ENCODE results near the gene ABR. TPM values are rescaled to one million over a fixed set of nuclear protein-coding genes. Genes with fewer than 3 reads are reported as not detected.

ABR gene
- polyA plus RNA-seq, 1 donor from 2014 or later = 34.5 TPM

- H3K9me2 ChIP-seq (ENCODE audit: insufficient read depth, low read length) = no peaks in the 10 kb centered on the region
- no peak overlapping the region for H3K4me2 ChIP-seq (ENCODE audit: low read length)
- H3F3A ChIP-seq (ENCODE audit: insufficient read depth, low read length, poor library complexity, severe bottlenecking) = no peaks in the 10 kb centered on the region
- no peak overlapping the region for H3K27ac ChIP-seq (ENCODE audit: low read length)
- H3K4me3 ChIP-seq (ENCODE audit: low read length) = no peak overlapping the region
- no peaks in the 10 kb centered on the region for H3K27me3 ChIP-seq (ENCODE audit: insufficient read depth, low read depth, low read length)
- H3K36me3 ChIP-seq (ENCODE audit: insufficient read depth, low read length) = no peaks in the 10 kb centered on the region
- no peaks in the 10 kb centered on the region for H4K20me1 ChIP-seq (ENCODE audit: insufficient read depth)
- TF ChIP-seq RAD21 (conservative IDR thresholded peaks at IDR 0.05) (no peak), TAF1 (IDR thresholded peaks at IDR 0.05; ENCODE audit: low read depth) (no peak), EZH2 (IDR thresholded peaks at IDR 0.05; ENCODE audit: borderline replicate concordance, insufficient read depth, low read length, poor library complexity, severe bottlenecking) (no peak), MXI1 (conservative IDR thresholded peaks at IDR 0.05; ENCODE audit: poor library complexity, severe bottlenecking) (no peak), REST (IDR thresholded peaks at IDR 0.05; ENCODE audit: borderline replicate concordance) (no peak), SMC3 (conservative IDR thresholded peaks at IDR 0.05; ENCODE audit: poor library complexity) (no peak), POLR2AphosphoS5 (IDR thresholded peaks at IDR 0.05) (no peak), EP300 (conservative IDR thresholded peaks at IDR 0.05; ENCODE audit: poor library complexity, severe bottlenecking) (no peak)
- TF ChIP-seq, protein P1, sequence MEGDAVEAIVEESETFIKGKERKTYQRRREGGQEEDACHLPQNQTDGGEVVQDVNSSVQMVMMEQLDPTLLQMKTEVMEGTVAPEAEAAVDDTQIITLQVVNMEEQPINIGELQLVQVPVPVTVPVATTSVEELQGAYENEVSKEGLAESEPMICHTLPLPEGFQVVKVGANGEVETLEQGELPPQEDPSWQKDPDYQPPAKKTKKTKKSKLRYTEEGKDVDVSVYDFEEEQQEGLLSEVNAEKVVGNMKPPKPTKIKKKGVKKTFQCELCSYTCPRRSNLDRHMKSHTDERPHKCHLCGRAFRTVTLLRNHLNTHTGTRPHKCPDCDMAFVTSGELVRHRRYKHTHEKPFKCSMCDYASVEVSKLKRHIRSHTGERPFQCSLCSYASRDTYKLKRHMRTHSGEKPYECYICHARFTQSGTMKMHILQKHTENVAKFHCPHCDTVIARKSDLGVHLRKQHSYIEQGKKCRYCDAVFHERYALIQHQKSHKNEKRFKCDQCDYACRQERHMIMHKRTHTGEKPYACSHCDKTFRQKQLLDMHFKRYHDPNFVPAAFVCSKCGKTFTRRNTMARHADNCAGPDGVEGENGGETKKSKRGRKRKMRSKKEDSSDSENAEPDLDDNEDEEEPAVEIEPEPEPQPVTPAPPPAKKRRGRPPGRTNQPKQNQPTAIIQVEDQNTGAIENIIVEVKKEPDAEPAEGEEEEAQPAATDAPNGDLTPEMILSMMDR (IDR thresholded peaks at IDR 0.05; ENCODE audit: poor library complexity, severe bottlenecking) = no peak
- no peak overlapping the region for H2AFZ ChIP-seq (ENCODE audit: low read depth, low read length)
- H3K9me3 ChIP-seq (ENCODE audit: low read length) = no peaks in the 10 kb centered on the region
- no peak overlapping the region for H3K9ac ChIP-seq (ENCODE audit: low read length)
- H3K79me2 ChIP-seq (replicated peaks; ENCODE audit: insufficient read depth, low read length) = peaks cover 39% of the 10 kb centered on the region
These were observed 220.9 kb downstream of the ABR start for GRCh38 chr17:958712-959451.

- H3K4me3 ChIP-seq (ENCODE audit: low read length) = no peak overlapping the region
- H3K79me2 ChIP-seq (replicated peaks; ENCODE audit: insufficient read depth, low read length) = peaks cover 39% of the 10 kb centered on the region
- H3K4me2 ChIP-seq (ENCODE audit: low read length) = no peak overlapping the region
- no peaks in the 10 kb centered on the region for H3K9me3 ChIP-seq (ENCODE audit: low read length)
- no peak overlapping the region for H3K9ac ChIP-seq (ENCODE audit: low read length)
- no peaks in the 10 kb centered on the region for H3K36me3 ChIP-seq (ENCODE audit: insufficient read depth, low read length)
- no peak overlapping the region for H2AFZ ChIP-seq (ENCODE audit: low read depth, low read length)
- no peak overlapping the region for H3K27ac ChIP-seq (ENCODE audit: low read length)
- no peaks in the 10 kb centered on the region for H4K20me1 ChIP-seq (ENCODE audit: insufficient read depth)
- H3K27me3 ChIP-seq (ENCODE audit: insufficient read depth, low read depth, low read length) = no peaks in the 10 kb centered on the region
- no peaks in the 10 kb centered on the region for H3K9me2 ChIP-seq (ENCODE audit: insufficient read depth, low read length)
- TF ChIP-seq EP300 (conservative IDR thresholded peaks at IDR 0.05; ENCODE audit: poor library complexity, severe bottlenecking) = no peak
- no peak for TF ChIP-seq REST (IDR thresholded peaks at IDR 0.05; ENCODE audit: borderline replicate concordance)
- no peak for TF ChIP-seq SMC3 (conservative IDR thresholded peaks at IDR 0.05; ENCODE audit: poor library complexity)
- no peak for TF ChIP-seq EZH2 (IDR thresholded peaks at IDR 0.05; ENCODE audit: borderline replicate concordance, insufficient read depth, low read length, poor library complexity, severe bottlenecking)
- no peak for TF ChIP-seq MXI1 (conservative IDR thresholded peaks at IDR 0.05; ENCODE audit: poor library complexity, severe bottlenecking)
- no peak for TF ChIP-seq RAD21 (conservative IDR thresholded peaks at IDR 0.05)
- TF ChIP-seq TAF1 (IDR thresholded peaks at IDR 0.05; ENCODE audit: low read depth) = no peak
- TF ChIP-seq, protein P1 (IDR thresholded peaks at IDR 0.05; ENCODE audit: poor library complexity, severe bottlenecking) = no peak
- no peak for TF ChIP-seq POLR2AphosphoS5 (IDR thresholded peaks at IDR 0.05)
- no peaks in the 10 kb centered on the region for H3F3A ChIP-seq (ENCODE audit: insufficient read depth, low read length, poor library complexity, severe bottlenecking)
These were observed 221.8 kb downstream of the ABR start for GRCh38 chr17:957856-958421.
